Activated B cell treated with CpG ODN at 0.5 μM for 24 hours (primary cell): ENCODE data around the gene WWP2. TPM values are rescaled to one million over a fixed set of nuclear protein-coding genes. Genes with fewer than 3 reads are reported as not detected.
"Not testable (repeated sequence)": the region's sequence is repeated elsewhere in the genome, so short reads cannot be mapped to it uniquely, and the experiment has no call there.

Experiments
- ATAC-seq: fragments of 200-7000 bp; cut with Tn5 transposase; one replicate; pipeline ENCODE4 v1.10.0; 2021; ENCODE audit warnings: low read depth, mild to moderate bottlenecking, moderate library complexity
- CTCF ChIA-PET: fragments of 350-600 bp; sonication (Branson Sonifier 250); formaldehyde crosslinking; loops from one replicate; lab custom pipeline; 2021; ENCODE audit warnings: antibody characterized with exemption; lab: Charles Lee
- POLR2A ChIA-PET: fragments of 350-600 bp; sonication (Branson Sonifier 250); formaldehyde crosslinking; loops from one replicate; lab custom pipeline; 2021; ENCODE audit warnings: antibody characterized with exemption; lab: Charles Lee
- DNase-seq: peaks from one replicate; pipeline ENCODE4 v3.0.0; 2022
- H3K27ac Mint-ChIP-seq: one replicate; pipeline ENCODE4 v1.8.0; 2020; ENCODE audit warnings: mixed read lengths
- H3K27me3 Mint-ChIP-seq: one replicate; pipeline ENCODE4 v1.8.0; 2021; ENCODE audit warnings: mixed read lengths
- H3K36me3 Mint-ChIP-seq: one replicate; pipeline ENCODE4 v1.8.0; 2021; ENCODE audit warnings: low read depth, mixed read lengths
- H3K4me1 Mint-ChIP-seq: one replicate; pipeline ENCODE4 v1.8.0; 2021; ENCODE audit warnings: mixed read lengths
- H3K4me3 Mint-ChIP-seq: one replicate; pipeline ENCODE4 v1.8.0; 2020; ENCODE audit warnings: mild to moderate bottlenecking, mixed read lengths
- H3K9me3 Mint-ChIP-seq: one replicate; pipeline ENCODE4 v1.8.0; 2020; ENCODE audit warnings: mixed read lengths
- intact Hi-C: fragments of 100-400 bp; cut with micrococcal nuclease; formaldehyde crosslinking; loops from one replicate; pipeline ENCODE4 v1.15.1; 2024
- total RNA-seq: library from RNA; stranded (reverse); gene quantifications from 2 replicates; pipeline ENCODE4 v1.2.3, GENCODE V29; 2022

WWP2 gene
- total RNA-seq, 1 donor from 2014 or later: 80.8 TPM

DNA sequence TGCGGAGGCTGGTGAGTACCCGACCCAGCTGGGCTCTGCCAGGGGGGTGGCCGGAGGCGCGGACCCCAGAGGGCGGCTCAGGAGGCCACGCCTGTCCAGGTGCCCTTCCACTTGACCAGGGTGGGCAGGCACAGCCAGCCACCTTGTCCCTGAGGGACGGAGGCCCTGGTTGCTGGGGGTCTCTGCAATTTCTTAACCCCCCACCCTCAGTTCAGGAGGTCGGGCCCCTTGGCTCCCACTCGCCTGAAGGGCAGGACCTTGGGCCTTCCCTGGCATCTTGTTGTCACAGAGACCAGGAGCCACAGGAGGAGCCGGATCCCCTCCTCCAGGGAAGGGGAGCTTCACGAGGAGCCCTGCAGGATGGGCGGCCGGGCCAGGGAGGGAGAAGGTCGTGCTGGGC is 190.0 kb downstream of the WWP2 start:
- ATAC-seq, H3K4me3 Mint-ChIP-seq, H3K4me1 Mint-ChIP-seq, H3K27me3 Mint-ChIP-seq, H3K9me3 Mint-ChIP-seq, POLR2A ChIA-PET, DNase-seq, H3K36me3 Mint-ChIP-seq, CTCF ChIA-PET, intact Hi-C loops, H3K27ac Mint-ChIP-seq: not testable (repeated sequence)

DNA sequence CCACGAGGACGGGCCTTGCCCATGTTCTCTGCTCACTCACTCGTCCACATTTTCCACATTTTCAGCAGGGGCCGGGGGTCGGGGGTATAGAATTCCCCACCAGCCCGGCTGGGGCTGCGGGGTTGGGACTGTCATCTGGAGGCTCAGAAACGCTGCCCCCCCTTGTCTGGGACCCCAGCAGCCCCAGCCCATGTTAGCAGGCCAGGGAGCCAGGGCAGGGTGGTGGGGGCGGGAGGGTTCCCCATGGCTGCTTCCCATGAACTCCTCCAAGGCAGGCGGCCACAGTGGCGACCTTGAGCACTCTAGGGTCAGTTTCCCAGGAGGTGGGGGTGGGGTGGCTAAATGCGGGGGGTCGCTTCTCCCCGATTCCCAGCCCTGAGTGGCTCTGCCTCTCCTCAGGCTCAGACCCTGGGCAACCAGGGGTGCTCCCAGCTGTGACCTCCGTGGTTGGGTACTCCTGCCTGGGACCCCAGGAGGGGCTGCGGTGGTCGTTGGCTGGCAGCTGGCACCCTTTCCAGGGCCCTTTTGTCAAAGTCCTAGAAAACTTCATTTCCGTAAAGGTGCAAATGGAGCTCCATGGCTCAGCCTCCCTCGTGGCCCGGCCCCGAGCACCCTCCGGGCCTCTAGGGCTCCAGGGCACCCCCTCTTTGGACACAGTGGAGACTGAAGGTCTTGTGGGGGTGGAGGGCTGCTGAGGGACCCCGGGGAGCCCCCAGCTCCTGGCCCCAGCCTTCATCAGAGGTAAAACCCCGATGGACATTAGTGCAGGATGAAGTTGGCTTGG is 190.6 kb downstream of the WWP2 start:
- DNase-seq, H3K9me3 Mint-ChIP-seq, intact Hi-C loops, ATAC-seq, H3K36me3 Mint-ChIP-seq, CTCF ChIA-PET, H3K4me3 Mint-ChIP-seq, H3K4me1 Mint-ChIP-seq, H3K27ac Mint-ChIP-seq, H3K27me3 Mint-ChIP-seq, POLR2A ChIA-PET: not testable (repeated sequence)

DNA sequence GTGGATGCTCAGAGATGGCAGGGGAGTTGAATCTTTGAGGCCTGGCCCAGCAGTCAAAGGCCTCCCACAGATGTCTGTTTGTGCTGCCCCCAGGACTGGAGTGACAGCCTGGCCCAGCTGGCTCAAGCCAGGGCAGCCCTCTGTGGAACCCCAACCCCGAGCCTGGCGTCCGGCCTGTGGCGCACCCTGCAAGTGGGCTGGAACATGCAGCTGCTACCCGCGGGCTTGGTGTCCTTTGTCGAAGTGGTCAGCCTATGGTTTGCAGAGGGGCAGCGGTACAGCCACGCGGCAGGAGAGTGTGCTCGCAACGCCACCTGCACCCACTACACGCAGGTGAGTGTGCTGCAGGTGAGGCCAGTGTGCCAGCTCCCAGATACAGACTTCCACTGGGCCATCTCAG is 192.1 kb downstream of the WWP2 start:
- H3K27ac Mint-ChIP-seq, H3K4me3 Mint-ChIP-seq, H3K9me3 Mint-ChIP-seq, H3K4me1 Mint-ChIP-seq, CTCF ChIA-PET, H3K27me3 Mint-ChIP-seq, POLR2A ChIA-PET, intact Hi-C loops, DNase-seq, ATAC-seq, H3K36me3 Mint-ChIP-seq: not testable (repeated sequence)

DNA sequence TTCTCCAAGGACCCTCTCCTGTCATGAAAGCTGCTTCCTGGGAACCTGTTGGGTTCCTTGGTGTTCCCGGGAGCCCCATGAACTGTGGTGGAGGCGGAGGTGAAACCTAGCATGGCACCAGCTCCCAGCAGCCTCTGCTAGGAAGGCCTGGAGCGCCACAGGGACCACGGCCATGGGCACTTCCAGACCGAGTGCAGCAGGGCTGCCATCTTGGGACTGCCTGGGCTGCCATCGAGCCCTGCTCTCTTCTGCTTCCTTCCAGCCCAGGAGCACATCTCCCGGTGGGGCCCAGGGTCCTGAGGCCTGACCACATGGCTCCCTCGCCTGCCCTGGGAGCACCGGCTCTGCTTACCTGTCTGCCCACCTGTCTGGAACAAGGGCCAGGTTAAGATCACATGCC is 201.2 kb downstream of the WWP2 start:
- POLR2A ChIA-PET, H3K36me3 Mint-ChIP-seq, H3K27ac Mint-ChIP-seq, H3K9me3 Mint-ChIP-seq, ATAC-seq, H3K27me3 Mint-ChIP-seq, DNase-seq, CTCF ChIA-PET, intact Hi-C loops, H3K4me3 Mint-ChIP-seq, H3K4me1 Mint-ChIP-seq: not testable (repeated sequence)

DNA sequence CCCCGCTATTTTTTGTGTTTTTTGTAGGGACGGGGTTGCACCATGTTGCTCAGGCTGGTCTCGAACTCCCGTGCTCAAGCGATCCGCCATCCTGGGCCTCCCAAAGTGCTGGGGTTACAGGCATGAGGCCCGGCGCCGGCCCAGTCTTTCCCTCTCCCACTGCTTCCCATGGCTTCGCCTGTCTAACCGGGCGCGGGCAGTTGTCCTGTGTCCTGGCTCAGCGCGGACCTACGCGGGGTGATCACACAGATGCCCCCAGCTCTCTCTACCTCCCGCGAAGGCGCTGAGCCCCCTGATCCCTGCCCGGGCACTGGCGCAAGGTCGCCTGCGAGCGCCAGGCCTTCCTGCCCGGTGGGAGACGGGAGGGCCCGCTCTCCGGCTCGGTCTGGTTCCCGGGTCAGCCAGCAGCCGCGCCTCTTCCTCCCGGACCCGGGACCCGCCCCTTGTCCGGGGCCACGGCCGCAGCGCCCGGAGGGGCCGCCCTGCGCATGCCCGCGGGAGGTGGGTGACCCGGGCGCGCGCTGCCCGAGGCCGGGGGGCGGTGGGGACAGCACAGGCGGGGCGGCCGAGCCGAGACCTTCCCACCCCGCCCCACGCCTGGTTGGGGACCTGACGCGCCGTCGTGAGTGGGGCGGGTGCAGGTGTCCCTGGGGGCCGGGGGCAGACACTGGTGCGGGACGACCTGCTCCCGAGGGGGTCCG is 203.0 kb downstream of the WWP2 start:
- H3K27me3 Mint-ChIP-seq, H3K9me3 Mint-ChIP-seq, DNase-seq, intact Hi-C loops, POLR2A ChIA-PET, H3K36me3 Mint-ChIP-seq, H3K27ac Mint-ChIP-seq, CTCF ChIA-PET, H3K4me1 Mint-ChIP-seq: not testable (repeated sequence)
- peak overlapping the region; percentile 32 for H3K4me3 Mint-ChIP-seq
- peak; percentile 75 for ATAC-seq

DNA sequence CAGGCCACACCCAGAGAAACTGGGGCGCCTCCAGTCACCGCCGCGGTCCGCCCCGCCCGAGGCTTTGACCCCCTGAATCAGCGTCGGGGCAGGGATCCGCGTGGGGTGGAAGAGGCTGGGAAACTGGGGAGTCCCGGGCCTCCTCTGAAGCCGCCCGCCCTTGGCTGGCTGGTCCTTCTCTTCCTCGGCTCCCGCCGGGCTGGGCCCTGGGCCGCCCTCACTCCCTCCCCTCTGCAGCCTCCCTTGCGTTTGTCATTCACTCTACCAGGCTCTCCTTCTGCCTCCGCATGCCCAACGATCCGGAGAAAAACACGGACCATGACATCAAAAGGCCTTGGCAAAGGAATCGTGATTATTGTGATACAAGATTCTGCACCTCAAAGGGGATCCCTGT is 203.5 kb downstream of the WWP2 start:
- H3K27me3 Mint-ChIP-seq, H3K4me3 Mint-ChIP-seq, H3K9me3 Mint-ChIP-seq, POLR2A ChIA-PET, H3K36me3 Mint-ChIP-seq, ATAC-seq, DNase-seq, H3K27ac Mint-ChIP-seq, intact Hi-C loops, H3K4me1 Mint-ChIP-seq, CTCF ChIA-PET: not testable (repeated sequence)

DNA sequence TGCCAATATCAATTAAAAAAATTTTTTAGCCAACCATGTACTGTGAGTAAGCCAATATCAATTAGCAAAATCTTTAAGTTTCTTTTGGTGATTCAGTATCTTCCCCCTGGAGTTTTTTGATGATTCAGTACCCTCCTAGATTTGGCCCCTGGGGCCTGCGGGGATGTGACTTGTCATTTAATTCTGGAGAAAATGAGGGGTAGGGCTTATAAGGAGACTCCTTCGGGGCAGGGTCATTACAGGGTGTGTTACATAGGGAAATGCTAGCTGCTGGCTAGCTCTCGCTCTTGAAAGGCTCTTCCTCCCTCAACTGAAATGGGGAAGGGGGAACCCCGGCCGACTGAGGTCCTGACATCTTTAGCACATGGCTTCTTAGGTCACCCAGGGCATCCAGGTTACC is 205.6 kb downstream of the WWP2 start:
- H3K27ac Mint-ChIP-seq, H3K27me3 Mint-ChIP-seq, CTCF ChIA-PET, POLR2A ChIA-PET, ATAC-seq, intact Hi-C loops, H3K36me3 Mint-ChIP-seq, DNase-seq, H3K9me3 Mint-ChIP-seq, H3K4me1 Mint-ChIP-seq, H3K4me3 Mint-ChIP-seq: not testable (repeated sequence)

DNA sequence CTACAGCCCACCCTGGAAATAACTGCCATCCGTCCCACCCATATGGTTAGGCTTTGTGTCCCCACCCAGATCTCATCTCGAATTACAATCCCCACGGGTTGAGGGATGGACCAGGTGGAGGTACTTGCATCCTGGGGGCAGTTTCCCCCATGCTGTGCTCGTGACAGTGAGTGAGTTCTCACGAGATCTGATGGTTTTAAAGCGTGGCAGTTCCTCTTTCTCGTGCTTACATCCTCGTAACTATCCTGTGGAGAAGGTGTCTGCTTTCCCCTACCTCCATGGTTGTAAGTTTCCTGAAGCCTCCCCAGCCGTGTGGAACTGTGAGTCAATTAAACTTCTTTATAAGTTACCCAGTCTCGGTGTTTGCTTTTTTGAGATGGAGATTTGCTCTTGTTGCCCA is 206.0 kb downstream of the WWP2 start:
- H3K9me3 Mint-ChIP-seq, H3K36me3 Mint-ChIP-seq, intact Hi-C loops, POLR2A ChIA-PET, H3K27ac Mint-ChIP-seq, DNase-seq, CTCF ChIA-PET, H3K4me1 Mint-ChIP-seq, H3K27me3 Mint-ChIP-seq, H3K4me3 Mint-ChIP-seq: not testable (repeated sequence)
- peak; percentile 25 for ATAC-seq

DNA sequence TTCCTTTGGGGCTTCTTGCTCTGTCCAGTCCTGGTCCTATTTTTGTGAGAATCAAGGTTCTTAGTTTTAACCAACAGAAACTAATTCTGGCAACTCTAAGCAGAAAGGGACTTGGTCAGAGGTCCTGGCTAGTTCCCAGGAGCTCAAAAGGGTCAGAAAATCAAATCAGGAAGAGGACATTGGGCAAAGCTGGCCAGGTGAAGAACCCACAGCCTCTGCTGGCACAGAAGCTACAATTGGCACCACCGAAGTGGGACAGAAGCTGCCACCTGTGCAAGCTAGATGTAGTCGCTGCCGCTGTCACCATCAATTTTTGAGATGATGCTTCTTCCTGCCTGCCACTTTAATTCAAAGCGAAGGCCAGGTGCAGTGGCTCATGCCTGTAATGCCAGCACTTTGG is 207.5 kb downstream of the WWP2 start:
- H3K36me3 Mint-ChIP-seq, POLR2A ChIA-PET, DNase-seq, H3K4me3 Mint-ChIP-seq, ATAC-seq, intact Hi-C loops, CTCF ChIA-PET, H3K27me3 Mint-ChIP-seq, H3K27ac Mint-ChIP-seq, H3K4me1 Mint-ChIP-seq, H3K9me3 Mint-ChIP-seq: not testable (repeated sequence)

DNA sequence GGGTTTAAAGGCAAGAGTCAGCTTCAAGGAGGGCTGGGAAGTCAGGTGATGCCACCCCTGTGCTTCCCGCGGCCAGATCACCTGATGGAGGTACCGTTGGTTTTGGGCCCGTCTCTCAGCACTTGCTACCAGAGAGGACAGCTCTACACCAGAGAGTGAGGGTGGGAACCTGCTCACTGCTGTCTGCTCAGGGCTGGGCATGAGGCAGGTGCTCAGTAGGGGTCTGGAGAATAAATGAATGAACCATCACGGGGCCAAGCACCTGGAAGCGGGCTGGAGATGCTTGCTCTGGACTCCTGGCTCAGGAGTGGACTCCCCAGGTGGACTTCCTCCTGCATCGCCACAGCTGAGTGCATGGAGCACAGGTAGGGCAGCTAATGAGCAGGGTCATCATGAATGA is 210.0 kb downstream of the WWP2 start:
- POLR2A ChIA-PET, H3K36me3 Mint-ChIP-seq, H3K4me3 Mint-ChIP-seq, intact Hi-C loops, DNase-seq, ATAC-seq, H3K9me3 Mint-ChIP-seq, H3K4me1 Mint-ChIP-seq, H3K27ac Mint-ChIP-seq, H3K27me3 Mint-ChIP-seq, CTCF ChIA-PET: not testable (repeated sequence)

- DNase-seq, H3K4me1 Mint-ChIP-seq, H3K9me3 Mint-ChIP-seq, POLR2A ChIA-PET, CTCF ChIA-PET, intact Hi-C loops, H3K4me3 Mint-ChIP-seq, H3K36me3 Mint-ChIP-seq, ATAC-seq, H3K27ac Mint-ChIP-seq, H3K27me3 Mint-ChIP-seq: not testable (repeated sequence)
Measured at GRCh38 chr16:69972935-69973334, 210.8 kb downstream of the WWP2 start.

- CTCF ChIA-PET, H3K27ac Mint-ChIP-seq, intact Hi-C loops, H3K27me3 Mint-ChIP-seq, ATAC-seq, H3K4me1 Mint-ChIP-seq, POLR2A ChIA-PET, H3K4me3 Mint-ChIP-seq, H3K9me3 Mint-ChIP-seq, DNase-seq: not testable (repeated sequence)
- H3K36me3 Mint-ChIP-seq: peaks cover 15% of the 10 kb centered on the region
Measured at GRCh38 chr16:69985196-69985595, 223.1 kb downstream of the WWP2 start.
